ENCODE data around the gene KCNN1. TPM values are rescaled to one million over a fixed set of nuclear protein-coding genes. Genes with fewer than 3 reads are reported as not detected.
A peak's percentile ranks its signal among the peaks of the same experiment; 100 is the strongest.

Gene KCNN1
- total and polyA plus RNA-seq, 2 of the 13 experiments (the other 11 are each of a cell fraction or from before 2014, with no cell fraction given): 0.04 TPM; not detected in 1

- no peak for TF ChIP-seq BRF2 (CRISPR knock-in tag; IDR thresholded peaks at IDR 0.05)
- no peak for TF ChIP-seq CBX5 (CRISPR knock-in tag; IDR thresholded peaks at IDR 0.05; ENCODE audit: borderline replicate concordance)
- TF ChIP-seq SMAD9 (CRISPR knock-in tag; IDR thresholded peaks at IDR 0.05): no peak
- no peak for TF ChIP-seq MED13 (CRISPR knock-in tag; IDR thresholded peaks at IDR 0.05)
- TF ChIP-seq ZNF773 (CRISPR knock-in tag; IDR thresholded peaks at IDR 0.05; ENCODE audit: borderline replicate concordance): no peak
- TF ChIP-seq ZNF543 (CRISPR knock-in tag; IDR thresholded peaks at IDR 0.05): no peak; the same call in 1 of the 2 replicates
- no peak for TF ChIP-seq ZFP37 (CRISPR knock-in tag; IDR thresholded peaks at IDR 0.05; ENCODE audit: borderline replicate concordance)
- TF ChIP-seq ZNF75D (CRISPR knock-in tag; IDR thresholded peaks at IDR 0.05; ENCODE audit: borderline replicate concordance): no peak
- TF ChIP-seq RFX1 (IDR thresholded peaks at IDR 0.05): no peak
- TF ChIP-seq PITX1 (CRISPR knock-in tag; IDR thresholded peaks at IDR 0.05): peak; percentile 74; the same call in 1 of the 2 replicates
- no peak for TF ChIP-seq ZSCAN25 (CRISPR knock-in tag; IDR thresholded peaks at IDR 0.05)
- no peak for TF ChIP-seq SRSF1 (optimal IDR thresholded peaks at IDR 0.05; ENCODE audit: low read depth, low read length)
- no peak for TF ChIP-seq LBX2 (CRISPR knock-in tag; IDR thresholded peaks at IDR 0.05; ENCODE audit: borderline replicate concordance)
- no peak for TF ChIP-seq PHF8 (CRISPR knock-in tag; IDR thresholded peaks at IDR 0.05)
- TF ChIP-seq RERE (CRISPR knock-in tag; IDR thresholded peaks at IDR 0.05; ENCODE audit: low read depth): no peak
- peak; percentile 47 for TF ChIP-seq ZFP91 (CRISPR knock-in tag; IDR thresholded peaks at IDR 0.05; ENCODE audit: borderline replicate concordance)
- TF ChIP-seq ZBTB7B (CRISPR knock-in tag; IDR thresholded peaks at IDR 0.05): peak; percentile 83
- TF ChIP-seq GZF1 (CRISPR knock-in tag; IDR thresholded peaks at IDR 0.05): no peak
- no peak for TF ChIP-seq ATF1 (CRISPR knock-in tag; IDR thresholded peaks at IDR 0.05)
- TF ChIP-seq AKAP8 (CRISPR knock-in tag; IDR thresholded peaks at IDR 0.05): no peak
- TF ChIP-seq RXRB (CRISPR knock-in tag; IDR thresholded peaks at IDR 0.05; ENCODE audit: borderline replicate concordance): peak; percentile 98
- peak; percentile 98 for TF ChIP-seq ATF7 (IDR thresholded peaks at IDR 0.05)
- peak; percentile 97 for TF ChIP-seq ATF7 (CRISPR knock-in tag; IDR thresholded peaks at IDR 0.05)
These were observed 46.6 kb downstream of the KCNN1 start (continued) for GRCh38 chr19:18013210-18014111.
